ENCODE measurements around the gene IGSF11.
"Not testable (repeated sequence)": the region's sequence is repeated elsewhere in the genome, so short reads cannot be mapped to it uniquely, and the experiment has no call there.

Gene IGSF11

DNA sequence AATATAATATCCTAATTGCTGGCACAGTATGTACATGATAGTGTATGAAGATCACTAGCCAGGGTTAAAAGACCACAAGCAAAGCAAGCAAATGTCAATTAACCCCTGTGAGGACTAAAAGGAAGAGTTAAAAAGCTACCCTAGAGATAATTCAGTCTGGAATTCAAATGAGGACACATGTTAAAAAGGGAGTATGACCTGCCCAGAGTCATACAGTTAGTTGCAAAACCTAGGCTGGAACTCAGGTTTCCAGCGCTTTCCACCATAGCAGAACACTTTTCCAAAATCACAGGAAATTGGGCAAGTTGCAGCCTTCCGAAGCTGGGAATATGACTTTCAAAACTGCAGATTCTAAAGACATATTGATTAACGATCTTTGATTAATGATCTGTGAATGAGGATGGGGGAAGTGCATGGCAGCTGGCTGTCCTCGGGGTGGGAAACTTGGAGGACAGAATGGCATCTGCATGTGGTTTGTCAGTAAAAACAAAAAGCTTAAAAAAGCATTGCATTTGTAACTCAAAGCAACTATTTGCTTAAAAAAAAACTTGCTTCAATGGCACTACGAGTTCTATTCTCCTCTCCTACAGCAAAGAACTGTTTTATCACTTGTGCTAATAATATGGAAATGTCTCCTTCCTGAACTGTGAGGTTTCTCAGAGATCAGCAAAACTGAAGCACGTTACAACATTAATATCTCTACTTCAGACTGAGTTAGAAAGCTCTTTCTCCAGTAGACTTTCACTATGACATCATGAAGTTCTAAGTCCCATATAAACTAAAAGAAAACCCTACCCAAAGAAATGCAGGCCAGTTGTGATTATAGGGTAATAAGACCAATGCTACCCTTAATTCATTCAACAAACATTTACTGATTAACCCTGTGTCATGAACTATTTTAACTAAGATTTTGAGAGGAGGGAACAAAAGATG lies 46.2 kb downstream of the IGSF11 start:
- no peak for DNase-seq

DNA sequence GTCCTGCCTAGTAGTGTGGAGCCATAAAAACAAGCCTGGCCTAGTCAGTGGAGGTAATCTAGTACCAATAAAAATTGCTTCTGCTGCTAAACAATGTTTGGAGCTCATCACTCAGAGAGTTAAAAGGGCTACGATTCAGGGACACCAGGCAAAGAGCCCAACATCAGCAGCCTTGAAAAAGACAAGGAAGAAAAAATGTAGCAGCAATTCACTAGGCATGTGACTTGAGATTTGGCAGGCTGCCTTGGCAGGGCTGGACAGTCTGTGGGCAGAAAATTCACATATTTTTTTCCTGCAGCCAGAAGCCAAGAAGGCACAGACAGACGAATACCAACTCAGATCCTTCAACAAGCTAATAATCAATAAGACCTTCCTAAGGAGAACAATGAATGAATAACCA lies 47.2 kb downstream of the IGSF11 start:
- DNase-seq, result no peak

DNA sequence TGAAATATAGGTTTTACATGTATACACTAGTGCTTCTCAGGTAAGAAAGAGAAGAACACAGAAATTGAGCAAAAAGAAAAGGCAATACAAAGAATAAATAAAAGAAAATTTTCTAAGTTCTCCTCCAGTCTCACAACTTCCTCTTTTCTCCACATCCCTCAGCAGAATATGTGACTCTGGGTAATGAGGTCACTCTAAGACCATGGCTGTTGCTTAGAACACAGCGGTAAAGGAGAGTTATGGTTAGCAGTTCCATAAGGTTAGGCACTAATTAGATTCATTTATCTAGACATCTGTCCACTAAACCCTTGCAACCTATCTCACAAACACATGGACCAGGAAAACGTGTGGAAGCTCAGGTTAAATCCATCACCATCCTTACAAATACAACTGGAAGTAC lies 47.9 kb downstream of the IGSF11 start:
- DNase-seq, result no peak

DNA sequence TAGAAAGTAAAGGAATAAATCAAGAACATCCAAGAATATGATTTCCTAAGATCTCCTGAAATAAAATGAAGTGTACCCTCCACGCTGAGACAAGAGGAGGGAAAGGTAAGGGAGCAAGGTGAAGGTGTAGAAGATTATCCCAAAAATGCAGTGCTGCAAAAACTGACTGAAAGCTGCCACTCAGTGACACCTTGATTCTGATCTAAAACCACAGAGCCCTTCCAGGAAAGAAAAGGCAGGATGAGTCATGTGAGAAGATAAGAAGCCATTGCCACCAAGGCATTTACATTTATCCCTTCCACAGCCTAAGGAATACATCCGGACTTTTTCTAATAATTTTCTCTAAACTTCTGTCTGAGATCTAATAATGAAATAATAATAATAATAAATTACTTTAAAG lies 49.9 kb downstream of the IGSF11 start:
- DNase-seq, result no peak

DNA sequence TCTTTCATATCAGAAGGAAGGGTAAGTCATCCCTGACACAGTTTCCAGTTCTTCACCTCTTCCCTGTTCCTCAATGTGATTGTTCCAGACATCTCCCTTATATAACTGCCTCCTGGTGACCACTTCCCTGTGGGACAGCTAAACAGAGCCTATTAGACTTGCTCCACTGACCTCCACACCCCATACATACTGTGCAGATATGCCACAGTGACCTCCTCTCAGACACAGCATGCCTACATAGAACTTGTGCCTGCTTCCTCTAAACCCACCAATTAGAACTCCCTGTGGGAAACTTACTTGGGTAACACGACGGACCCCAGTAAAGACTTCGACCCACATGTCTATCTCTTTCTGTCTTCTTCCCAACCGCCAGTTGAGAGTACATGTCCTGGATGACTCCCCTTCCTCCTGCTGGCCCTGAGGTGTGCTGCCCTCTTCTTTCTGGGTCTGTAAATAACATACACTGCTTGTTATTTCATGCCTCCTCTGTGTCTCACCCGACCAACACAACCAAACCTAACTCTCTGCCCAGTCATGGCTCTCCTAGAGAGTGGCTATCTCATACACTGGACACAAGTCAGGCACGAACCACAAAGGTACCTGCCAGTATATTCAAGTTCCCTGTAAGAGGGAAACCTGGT lies 53.0 kb downstream of the IGSF11 start:
- DNase-seq, result no peak

DNA sequence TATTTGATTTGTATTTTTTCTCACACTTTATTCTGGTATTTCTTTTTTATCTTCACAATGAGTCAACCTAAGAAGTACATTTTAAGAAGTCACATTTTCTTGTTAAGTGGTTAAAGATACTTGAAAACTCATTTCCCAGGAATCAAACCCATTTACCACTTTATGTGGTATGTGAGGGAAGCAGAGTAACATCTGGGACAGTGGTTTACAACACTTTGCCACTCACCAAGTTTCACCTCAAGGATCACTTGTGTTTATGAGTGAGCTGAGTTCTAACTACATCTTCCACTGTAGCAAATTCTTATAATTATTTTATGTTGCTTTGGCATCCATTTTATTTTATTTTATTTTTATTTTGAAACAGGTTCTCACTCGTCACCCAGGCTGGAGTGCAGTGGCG lies 53.8 kb downstream of the IGSF11 start:
- DNase-seq, result no peak

DNA sequence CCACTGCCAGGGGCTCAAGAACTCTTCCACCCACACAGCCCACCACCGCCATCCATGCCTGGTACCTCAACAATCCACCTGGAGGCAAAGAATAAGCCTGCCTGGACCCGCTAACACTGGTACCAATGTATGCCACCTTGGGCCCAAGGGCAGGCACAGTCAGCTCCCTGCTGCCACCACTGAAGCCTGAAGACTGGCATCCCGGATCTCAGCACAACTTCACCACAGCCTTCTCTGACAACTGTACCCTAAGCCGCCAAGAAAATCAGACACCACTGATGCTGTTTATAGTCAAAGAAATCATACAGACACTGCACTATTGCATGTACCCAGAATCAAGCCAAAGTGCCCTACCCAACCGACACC lies 56.3 kb downstream of the IGSF11 start:
- no peak for DNase-seq

DNA sequence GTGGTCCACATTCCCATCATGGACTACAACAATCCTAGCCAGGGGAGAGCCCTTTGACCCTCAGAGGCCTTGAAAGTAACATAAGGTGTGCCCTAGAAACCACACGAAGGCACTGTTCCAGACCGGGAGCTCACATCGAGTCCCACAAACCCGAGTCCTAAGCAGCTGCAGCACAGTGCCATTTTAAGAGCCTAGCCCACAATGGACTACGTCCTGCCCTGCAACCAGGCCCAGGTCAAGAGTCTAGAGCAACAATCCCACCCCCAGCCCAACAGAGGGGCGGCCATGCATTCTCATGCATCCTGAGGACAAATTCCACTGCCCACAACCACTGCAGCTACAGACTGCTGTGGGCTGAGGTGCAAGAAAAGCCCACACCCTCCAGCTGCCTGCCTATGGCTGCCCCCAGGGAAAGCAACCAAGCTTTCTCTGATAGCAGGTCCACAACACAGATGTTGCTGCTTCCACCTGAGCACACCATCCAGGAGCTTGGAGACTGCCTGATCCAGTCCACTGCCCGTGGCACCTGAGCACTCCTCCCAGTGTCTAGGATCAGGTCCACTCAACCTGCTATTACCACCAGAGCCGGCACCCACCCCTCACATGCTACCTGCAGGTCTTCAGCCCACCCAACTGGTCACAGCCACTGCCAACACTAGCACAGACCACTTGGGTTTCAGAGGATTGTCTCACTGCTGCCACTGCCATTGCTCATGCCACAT lies 56.8 kb downstream of the IGSF11 start:
- no peak for DNase-seq

DNA sequence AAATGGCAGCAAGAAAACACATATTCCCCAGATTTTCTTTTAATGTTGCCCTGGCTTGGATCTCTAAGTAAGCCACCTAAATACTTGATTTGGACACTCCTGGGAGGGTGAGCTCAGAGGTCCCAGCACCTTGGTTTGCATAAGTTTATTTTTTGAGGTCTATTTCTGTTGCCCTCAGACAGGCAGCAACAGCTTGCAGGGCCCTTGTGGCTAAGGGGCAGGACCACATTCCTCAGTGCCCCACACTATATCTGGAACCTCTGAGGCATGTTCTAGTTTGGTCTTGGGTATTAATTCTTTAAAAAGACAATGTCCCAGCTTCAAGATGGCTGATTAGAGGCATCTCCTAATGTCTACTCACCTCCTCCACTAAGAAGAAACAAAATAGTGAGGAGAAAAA lies 57.5 kb downstream of the IGSF11 start:
- no peak for DNase-seq

DNA sequence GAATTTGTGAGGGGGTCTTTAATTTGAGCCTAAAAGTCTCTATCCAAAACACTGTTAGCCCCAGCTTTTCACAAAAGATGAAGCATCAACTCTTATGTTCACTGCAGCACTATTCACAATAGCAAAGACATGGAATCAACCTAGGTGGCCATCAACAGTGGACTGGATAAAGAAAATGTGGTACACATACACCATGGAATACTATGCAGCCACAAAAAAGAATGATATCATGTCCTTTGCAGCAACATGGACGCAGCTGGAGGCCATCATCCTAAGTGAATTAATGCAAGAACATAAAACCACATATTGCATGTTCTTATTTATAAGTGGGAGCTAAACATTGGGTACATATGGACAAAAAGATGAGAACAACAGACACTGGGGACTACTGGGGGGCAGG lies 59.2 kb downstream of the IGSF11 start:
- not testable (repeated sequence) for DNase-seq

DNA sequence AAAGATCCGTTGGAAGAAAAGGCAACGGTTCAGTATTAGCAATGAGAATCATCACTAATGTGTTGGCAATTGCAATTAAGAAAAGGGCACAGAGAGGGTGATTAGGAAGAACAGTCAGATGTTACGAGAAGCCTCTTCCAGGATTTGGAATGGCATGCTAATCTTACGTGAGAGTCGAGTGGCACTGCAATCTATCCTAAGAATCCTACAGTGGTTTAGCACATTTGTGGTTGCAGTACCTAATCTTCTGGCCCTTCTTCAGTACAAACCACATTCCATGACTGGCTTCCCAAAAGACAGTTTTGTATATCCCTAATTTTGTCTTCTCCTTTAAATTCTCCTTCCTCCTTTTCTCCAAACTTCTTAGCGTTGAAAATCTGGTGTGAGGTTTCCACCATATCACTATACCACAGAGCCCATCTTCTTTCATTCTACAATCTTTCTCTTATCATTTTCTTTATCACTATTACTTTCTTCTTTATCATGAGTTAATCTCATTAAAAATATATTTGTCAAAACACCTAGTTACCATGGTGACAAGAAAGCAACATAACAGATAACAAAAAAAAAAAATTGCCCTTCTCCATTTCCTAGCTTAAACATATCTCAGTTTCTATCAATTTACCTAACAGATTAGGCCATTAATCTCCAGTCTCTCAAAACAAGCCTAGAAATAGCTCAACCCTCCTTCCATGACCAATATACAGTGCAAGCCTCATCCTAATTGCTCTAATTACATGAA lies 60.1 kb downstream of the IGSF11 start:
- DNase-seq, result no peak

DNA sequence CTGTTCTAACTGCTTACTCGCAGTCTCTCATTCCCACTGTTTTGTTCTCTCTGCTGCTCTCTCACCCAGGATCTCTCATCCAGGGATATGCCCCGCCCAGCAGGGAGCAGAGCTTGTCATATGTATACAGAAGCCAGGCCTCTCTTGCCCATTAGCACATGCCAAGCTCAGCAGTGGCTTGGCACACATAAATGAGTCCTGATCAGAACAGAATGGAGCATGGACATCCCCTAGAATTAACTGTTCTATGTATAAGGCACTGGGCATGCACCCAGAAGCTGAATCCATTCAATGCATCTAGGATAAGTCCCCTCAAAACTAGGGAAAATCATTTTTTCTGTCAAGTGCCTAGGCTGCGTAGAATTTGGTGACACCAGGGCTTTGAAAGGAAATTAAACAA lies 61.6 kb downstream of the IGSF11 start:
- DNase-seq, result no peak

DNA sequence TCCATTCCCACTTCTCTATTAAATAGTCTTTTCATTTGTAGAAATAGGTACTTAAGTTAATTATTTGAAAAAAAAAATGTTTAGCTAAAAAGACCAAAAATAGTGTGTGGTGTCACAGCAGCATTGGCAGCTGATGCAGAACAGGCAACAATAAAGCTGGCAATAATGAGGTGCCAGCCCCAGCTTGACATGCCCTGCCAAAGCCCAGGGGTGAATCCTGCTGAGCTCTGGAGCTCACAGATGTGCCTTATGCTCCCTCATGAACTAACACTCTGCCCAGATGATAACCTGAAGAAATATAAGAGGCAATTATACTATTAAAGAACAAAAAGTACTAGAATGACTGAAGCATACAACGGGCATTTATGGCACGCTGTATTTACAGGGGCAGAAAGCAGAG lies 63.8 kb downstream of the IGSF11 start:
- DNase-seq, result no peak

DNA sequence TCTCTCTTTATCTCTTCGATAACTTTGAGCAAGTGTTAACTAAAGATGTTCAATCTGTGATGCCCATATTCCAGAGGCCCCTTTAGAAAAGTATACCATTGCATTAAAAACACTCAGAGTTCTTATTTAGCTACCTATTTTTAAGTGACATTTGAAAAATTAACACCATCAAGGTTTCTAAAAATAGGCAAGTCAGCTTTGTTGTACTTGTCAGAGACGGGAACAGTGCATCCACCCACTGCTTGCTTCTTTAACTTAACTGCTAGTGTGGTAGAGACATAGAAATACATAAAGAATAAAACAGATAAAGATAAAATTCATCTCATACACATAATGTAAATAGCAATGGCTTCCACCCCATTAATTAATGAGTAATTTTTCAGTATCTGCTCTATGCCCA lies 66.0 kb downstream of the IGSF11 start:
- DNase-seq, result no peak

DNA sequence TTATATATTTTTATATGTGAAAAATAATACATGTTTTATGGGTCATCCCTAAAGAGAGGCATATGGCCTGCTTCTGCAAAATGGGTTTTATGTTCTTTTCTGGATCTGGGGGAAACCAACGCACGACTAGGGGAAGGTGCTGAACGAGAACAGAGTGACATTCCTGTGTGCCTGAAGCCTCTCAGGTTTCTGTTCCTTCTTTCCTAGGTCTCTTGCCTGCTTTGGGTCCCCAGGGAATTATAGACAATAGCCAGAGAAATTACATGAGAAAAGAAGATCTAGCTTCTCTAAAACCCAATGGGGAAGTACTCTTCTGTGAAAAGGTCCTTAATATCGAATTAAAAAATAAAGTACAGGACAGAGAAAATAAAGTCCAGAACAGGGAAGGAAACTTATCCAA lies 66.5 kb downstream of the IGSF11 start:
- no peak for DNase-seq

DNA sequence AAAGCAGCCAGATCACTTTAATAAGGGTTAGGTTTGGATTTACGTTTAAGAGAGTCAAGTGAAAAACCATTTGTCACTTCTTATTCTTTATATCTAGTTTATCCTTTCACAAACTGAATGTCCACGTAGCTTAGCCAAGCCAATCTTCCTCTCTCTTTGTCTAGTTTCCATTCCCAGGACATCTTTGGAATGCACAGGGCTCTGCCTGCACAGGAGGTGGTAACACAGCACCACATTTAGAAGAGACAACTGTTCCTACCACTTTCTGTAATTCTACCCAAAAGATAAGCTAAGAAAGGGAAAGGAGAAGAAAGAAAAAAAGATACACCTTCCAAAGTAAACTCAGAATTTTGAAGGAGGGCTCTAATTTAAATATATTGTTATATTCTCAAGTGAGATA lies 67.9 kb downstream of the IGSF11 start:
- no peak for DNase-seq

DNA sequence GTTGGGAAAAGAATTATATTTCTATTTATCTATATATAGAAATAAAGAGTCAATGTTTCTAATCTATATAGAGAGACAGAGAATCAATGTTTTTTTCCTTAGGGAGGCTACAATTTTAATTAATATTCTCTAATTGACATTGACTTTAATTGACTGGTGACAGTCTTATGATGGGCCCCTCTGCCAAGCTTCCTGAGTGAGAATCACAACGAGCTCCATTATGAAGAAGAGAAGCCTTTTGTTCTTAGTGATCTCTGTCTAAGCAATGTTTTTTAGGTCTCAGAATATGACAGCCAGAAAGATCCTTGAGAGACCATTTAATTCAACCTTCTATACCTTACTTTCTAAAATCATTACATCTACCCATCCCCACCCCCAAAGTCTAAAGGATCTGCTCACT lies 70.9 kb downstream of the IGSF11 start:
- no peak for DNase-seq

DNA sequence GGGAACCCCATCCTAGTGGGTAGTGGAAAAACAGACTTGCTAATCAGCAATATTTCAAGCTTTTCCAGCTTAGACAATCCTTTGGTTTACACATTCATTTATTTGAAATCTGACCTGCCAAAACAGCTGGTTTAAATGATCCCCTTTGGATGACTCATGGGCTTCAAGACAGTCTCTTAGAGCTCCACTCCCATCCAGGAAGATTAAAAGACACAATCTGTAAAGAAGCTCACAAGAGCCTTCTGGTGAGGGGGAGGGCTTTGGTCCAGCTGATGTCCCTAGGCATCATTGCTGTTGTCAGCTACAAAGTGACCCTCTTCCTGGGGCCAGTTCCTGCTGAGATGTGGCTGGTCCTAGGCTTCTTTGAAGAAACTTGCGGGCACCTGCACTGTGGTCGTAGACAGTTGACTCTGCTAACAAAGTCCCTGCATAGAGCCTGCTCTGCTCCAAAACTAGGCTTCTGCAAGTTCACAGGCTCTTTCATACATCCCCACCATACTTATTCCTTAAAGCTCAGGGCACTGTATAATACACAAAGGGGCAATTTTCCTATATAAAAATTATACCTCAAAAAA lies 73.7 kb downstream of the IGSF11 start:
- DNase-seq, result no peak

DNA sequence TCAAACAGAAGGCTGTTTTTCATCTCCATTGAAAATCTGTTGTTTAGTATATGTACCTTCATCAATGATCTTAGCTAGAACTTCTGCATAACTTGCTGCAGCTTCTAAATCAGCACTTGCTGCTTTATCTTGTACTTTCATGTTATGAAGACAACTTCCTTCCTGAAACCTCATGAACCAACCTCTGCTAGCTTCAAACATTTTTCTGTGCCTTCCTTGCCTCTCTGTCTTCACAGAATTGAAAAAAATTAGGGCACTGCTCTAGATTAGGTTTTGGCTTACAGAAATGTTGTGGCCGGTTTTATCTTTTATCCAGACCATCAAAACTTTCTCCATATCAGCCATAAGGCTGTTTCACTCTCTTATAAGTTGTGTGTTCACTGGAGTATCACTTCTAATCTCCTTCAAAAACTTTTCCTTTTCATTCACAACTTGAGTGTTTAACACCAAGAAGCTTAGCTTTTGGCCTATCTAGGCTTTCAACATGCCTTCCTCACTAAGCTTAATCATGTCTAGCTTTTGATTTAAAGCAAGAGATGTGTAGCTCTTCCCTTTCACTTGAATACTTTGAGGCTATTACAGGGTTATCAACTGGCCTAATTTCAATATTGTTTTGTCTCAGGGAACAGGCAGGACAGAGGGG lies 78.6 kb downstream of the IGSF11 start:
- DNase-seq, result peak; percentile 44

DNA sequence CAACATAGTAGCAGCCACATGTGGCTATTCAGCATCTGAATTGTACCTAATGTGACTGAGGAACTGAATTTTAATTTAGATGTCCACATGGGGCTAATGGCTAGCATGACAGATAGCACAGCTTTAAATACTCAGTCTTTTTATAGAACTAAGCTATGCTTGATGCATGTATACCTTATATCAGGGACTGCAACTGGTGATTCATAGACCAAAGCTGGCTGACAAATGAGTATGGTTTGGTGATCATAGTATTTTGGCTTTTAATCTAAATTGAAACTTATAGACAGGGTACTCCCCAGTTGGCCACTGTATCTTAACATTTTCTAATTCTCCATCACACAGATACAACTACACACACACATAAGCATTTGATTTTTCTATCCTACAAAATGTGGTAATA lies 83.6 kb downstream of the IGSF11 start:
- no peak for DNase-seq

DNA sequence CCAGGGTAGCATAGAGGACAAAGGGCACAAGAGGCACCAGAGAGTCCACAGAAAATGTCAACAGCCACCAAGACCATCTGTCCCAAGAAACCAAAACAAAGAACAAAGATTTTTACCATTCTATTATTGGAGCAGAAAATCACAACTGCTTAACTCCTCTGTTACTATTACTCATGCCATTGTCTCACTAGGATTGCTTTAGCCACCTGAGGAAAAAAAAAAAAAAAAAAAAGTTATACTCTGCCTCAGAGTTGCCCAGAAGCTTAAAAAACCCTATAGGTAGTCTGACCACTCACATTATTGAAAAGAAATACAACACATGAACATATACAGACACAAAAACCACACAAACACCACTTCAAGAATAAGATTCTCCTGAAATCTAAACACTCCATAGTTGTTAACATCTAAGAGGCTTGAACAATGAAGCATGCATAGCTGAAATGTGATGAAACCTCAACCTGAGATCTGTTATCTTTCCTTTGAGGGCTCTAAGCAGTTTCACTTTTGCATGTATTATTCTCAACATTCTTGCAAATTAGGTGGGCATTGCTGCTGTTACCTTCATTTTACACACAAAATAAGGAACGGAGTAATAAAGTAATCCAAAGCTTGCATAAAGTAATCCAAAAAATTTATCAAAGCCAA lies 85.4 kb downstream of the IGSF11 start:
- DNase-seq, result peak; percentile 31

DNA sequence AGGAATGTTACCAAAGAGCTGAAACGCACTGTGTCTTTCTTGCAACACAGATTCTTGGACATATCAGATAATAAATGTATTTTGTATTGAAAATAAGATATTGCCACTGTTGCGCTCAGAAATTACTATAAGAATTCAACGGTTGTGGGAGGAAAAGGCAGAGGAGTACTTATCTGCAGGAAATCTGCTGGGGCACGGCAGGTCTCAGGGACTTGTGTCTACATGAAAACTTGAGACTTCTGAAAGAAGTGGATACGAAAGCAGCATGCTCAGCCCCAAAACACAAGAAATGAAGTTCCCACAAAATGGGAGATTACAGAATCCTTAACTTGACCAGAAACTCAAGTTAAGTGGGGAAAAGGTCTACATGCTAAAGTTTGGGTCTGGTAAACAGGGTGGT lies 86.5 kb downstream of the IGSF11 start:
- DNase-seq, result no peak

Data from CD4-positive, alpha-beta T cell treated with Interleukin-17A for 1 hour (primary cell).